Measurements from ENCODE around the gene ISX.

The ISX gene

DNA sequence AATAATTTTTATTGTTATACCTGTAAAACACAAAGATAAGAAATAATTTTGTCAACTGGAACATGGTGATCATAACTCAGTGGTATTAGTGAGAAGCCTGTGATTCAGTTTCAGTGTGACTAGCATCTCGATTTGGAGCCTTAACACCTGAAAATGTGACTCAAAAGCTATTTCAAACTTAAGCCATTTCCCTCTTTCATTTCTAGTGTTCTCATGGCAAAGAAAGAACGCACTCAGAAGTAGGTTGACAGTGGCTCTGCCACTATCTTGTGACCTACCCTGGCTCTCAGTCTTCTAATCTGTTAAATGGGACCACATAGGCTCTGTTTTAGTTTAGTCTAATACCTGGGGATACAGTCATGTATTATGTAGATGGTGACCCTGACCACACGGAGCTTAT, 62.7 kb downstream of the ISX start:
- in situ Hi-C loops (cut with HindIII; ENCODE audit: low pct_unique_long_range_greater_than_20kb, low sequenced_read_pairs): no loop called here
- TF ChIP-seq JUND (IDR thresholded peaks at IDR 0.05; ENCODE audit: low read depth): no peak
- DNase-seq (ENCODE audit: low read depth in 1 of 2, low spot score in 1 of 2): no peak

- no peak for TF ChIP-seq JUND (IDR thresholded peaks at IDR 0.05; ENCODE audit: low read depth)
- DNase-seq (ENCODE audit: low read depth in 1 of 2, low spot score in 1 of 2): no peak
- in situ Hi-C loops (cut with HindIII; ENCODE audit: low pct_unique_long_range_greater_than_20kb, low sequenced_read_pairs): no loop called here
Observed at GRCh38 chr22:35131525-35132000, 65.6 kb downstream of the ISX start.

GRCh38 chr22:35132568-35132967, 66.6 kb downstream of the ISX start:
- DNase-seq (ENCODE audit: low read depth in 1 of 2, low spot score in 1 of 2): no peak
- in situ Hi-C loops (cut with HindIII; ENCODE audit: low pct_unique_long_range_greater_than_20kb, low sequenced_read_pairs): no loop called here
- TF ChIP-seq JUND (IDR thresholded peaks at IDR 0.05; ENCODE audit: low read depth): no peak

DNA sequence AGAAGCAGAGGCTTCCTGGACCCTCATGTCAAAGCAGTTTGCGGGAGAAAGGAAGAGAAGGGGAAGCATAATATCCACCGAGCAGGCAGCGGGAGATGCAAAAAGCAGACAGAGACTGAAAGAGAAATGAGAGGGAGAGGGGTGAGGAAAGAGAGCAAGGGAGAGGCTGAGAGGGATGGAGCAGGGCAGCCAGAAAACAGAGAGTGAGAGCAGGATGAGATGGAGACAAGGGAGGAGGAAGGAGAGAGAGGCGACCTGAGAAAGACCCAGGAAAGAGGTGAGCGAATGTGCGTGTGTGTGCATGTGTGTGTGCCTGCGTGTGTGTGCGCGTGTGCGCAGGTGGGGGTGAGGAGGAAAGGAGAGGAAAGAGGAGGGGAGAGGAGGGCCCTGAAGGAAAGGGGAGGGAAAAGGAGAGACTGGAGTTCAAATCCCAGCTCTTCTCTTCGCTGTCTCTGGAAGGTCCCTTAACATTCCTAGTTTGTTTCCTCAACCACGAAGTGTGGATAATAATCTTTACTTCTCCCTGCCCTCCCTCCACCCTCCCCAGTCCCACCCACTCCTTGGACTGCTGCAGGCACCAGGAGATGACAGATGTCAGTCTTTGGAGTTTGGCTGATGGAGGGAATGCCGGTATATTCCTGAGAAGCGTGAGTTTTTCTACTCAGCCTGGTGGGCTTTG, 67.9 kb downstream of the ISX start:
- no peak for DNase-seq (ENCODE audit: low read depth in 1 of 2, low spot score in 1 of 2)
- in situ Hi-C loops (cut with HindIII; ENCODE audit: low pct_unique_long_range_greater_than_20kb, low sequenced_read_pairs): no loop called here
- TF ChIP-seq JUND (IDR thresholded peaks at IDR 0.05; ENCODE audit: low read depth): no peak

DNA sequence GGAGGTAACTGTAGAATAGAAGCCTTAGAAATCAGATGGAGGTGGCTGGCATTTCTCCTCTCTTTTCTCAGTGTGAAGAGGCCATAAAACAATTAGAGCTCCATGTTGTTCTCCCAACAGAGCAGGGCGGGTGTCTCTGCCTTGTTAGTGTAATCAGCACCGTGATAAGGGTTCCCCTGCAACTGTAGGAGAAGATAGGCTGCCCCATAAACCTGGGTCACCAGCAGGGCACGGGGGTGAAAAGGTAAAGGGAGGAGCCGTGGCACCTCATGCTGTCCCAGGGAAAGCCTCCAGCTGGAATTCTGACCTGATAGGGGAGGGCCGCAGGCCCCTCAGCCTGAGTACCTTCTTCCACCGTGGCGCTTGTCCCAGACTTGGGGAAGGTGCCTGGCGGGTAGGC, 68.7 kb downstream of the ISX start:
- no peak for TF ChIP-seq JUND (IDR thresholded peaks at IDR 0.05; ENCODE audit: low read depth)
- no peak for DNase-seq (ENCODE audit: low read depth in 1 of 2, low spot score in 1 of 2)
- in situ Hi-C loops (cut with HindIII; ENCODE audit: low pct_unique_long_range_greater_than_20kb, low sequenced_read_pairs): no loop called here

DNA sequence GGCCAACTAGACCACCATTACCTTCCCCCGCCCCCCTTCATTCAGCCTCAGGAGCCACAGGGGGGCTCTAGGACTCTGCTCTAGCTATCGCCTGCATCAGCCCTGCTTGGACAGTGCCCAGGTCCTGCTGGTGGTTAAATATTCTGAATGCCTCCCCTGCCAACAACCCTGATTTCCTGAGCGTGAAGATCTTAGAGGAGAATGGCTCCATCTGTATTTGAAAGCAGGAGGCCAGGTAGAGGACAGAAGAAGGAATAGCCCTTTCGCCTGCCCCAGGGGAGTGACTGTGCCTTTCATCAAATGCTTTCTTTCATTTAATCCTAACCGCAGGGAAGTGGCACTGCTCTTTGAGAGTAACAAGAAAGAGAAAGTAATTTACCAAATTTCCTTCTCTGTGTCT, 69.2 kb downstream of the ISX start:
- in situ Hi-C loops (cut with HindIII; ENCODE audit: low pct_unique_long_range_greater_than_20kb, low sequenced_read_pairs): no loop called here
- no peak for DNase-seq (ENCODE audit: low read depth in 1 of 2, low spot score in 1 of 2)
- no peak for TF ChIP-seq JUND (IDR thresholded peaks at IDR 0.05; ENCODE audit: low read depth)

Measured in T47D (cell line).